ENCODE results near the gene ACTRT2.

The ACTRT2 gene

GRCh38 chr1:2983706-2984398, 37.4 kb upstream of the ACTRT2 start:
- DNase-seq (ENCODE audit: low spot score), result no peak

GRCh38 chr1:2984399-2985061, 36.7 kb upstream of the ACTRT2 start:
- DNase-seq (ENCODE audit: low spot score), result no peak

GRCh38 chr1:2985067-2985561, 36.2 kb upstream of the ACTRT2 start:
- peak; percentile 71 for DNase-seq (ENCODE audit: low spot score)

GRCh38 chr1:2985694-2986548, 35.3 kb upstream of the ACTRT2 start:
- DNase-seq (ENCODE audit: low spot score), result no peak

GRCh38 chr1:2986549-2987305, 34.5 kb upstream of the ACTRT2 start:
- no peak for DNase-seq (ENCODE audit: low spot score)

GRCh38 chr1:2987773-2988172, 33.5 kb upstream of the ACTRT2 start:
- no peak for DNase-seq (ENCODE audit: low spot score)

GRCh38 chr1:2988256-2988655, 33.0 kb upstream of the ACTRT2 start:
- DNase-seq (ENCODE audit: low spot score), result no peak

GRCh38 chr1:2989185-2989584, 32.1 kb upstream of the ACTRT2 start:
- no peak for DNase-seq (ENCODE audit: low spot score)

GRCh38 chr1:2989976-2990375, 31.3 kb upstream of the ACTRT2 start:
- no peak for DNase-seq (ENCODE audit: low spot score)

GRCh38 chr1:2990376-2991115, 30.7 kb upstream of the ACTRT2 start:
- no peak for DNase-seq (ENCODE audit: low spot score)

- DNase-seq (ENCODE audit: low spot score), result no peak
These were observed 29.3 kb upstream of the ACTRT2 start for GRCh38 chr1:2991753-2992495.

- DNase-seq (ENCODE audit: low spot score), result no peak
These were observed 22.7 kb upstream of the ACTRT2 start for GRCh38 chr1:2998503-2999100.

- no peak for DNase-seq (ENCODE audit: low spot score)
These were observed 22.1 kb upstream of the ACTRT2 start for GRCh38 chr1:2999138-2999537.

GRCh38 chr1:2999571-2999970, 21.7 kb upstream of the ACTRT2 start:
- DNase-seq (ENCODE audit: low spot score), result no peak

GRCh38 chr1:3000214-3000613, 21.1 kb upstream of the ACTRT2 start:
- DNase-seq (ENCODE audit: low spot score), result no peak

- DNase-seq (ENCODE audit: low spot score), result no peak
These were observed 20.4 kb upstream of the ACTRT2 start for GRCh38 chr1:3000671-3001470.

- no peak for DNase-seq (ENCODE audit: low spot score)
These were observed 19.6 kb upstream of the ACTRT2 start for GRCh38 chr1:3001471-3002348.

- no peak for DNase-seq (ENCODE audit: low spot score)
These were observed 18.8 kb upstream of the ACTRT2 start for GRCh38 chr1:3002349-3003038.
